Measurements from ENCODE around the gene ATP2A3.

Gene ATP2A3

GRCh38 chr17:3892095-3892998 lies 71.9 kb downstream of the ATP2A3 start:
- peak; percentile 88 for TF ChIP-seq ARNTL (CRISPR knock-in tag; IDR thresholded peaks at IDR 0.05; ENCODE audit: borderline replicate concordance, low read depth)
- no peak for TF ChIP-seq TOX (CRISPR knock-in tag; IDR thresholded peaks at IDR 0.05; ENCODE audit: borderline replicate concordance)
- peak; percentile 22 for ATAC-seq

- no peak for TF ChIP-seq CSDC2 (CRISPR knock-in tag; IDR thresholded peaks at IDR 0.05)
- no peak for TF ChIP-seq TOX (CRISPR knock-in tag; IDR thresholded peaks at IDR 0.05; ENCODE audit: borderline replicate concordance)
- TF ChIP-seq CSRNP3 (CRISPR knock-in tag; IDR thresholded peaks at IDR 0.05) = no peak
- TF ChIP-seq OSR1 (CRISPR knock-in tag; IDR thresholded peaks at IDR 0.05) = no peak
- no peak for TF ChIP-seq SNAI2 (CRISPR knock-in tag; IDR thresholded peaks at IDR 0.05)
- TF ChIP-seq ZFP3 (CRISPR knock-in tag; IDR thresholded peaks at IDR 0.05) = no peak
- TF ChIP-seq ARNTL (CRISPR knock-in tag; IDR thresholded peaks at IDR 0.05; ENCODE audit: borderline replicate concordance, low read depth) = no peak
- TF ChIP-seq POU6F1 (CRISPR knock-in tag; IDR thresholded peaks at IDR 0.05; ENCODE audit: borderline replicate concordance, low read depth) = no peak
- no peak for TF ChIP-seq RARB (CRISPR knock-in tag; IDR thresholded peaks at IDR 0.05)
- TF ChIP-seq TSHZ2 (CRISPR knock-in tag; IDR thresholded peaks at IDR 0.05) = no peak
- TF ChIP-seq ZNF565 (CRISPR knock-in tag; conservative IDR thresholded peaks at IDR 0.05; ENCODE audit: low read depth) = no peak
- no peak for TF ChIP-seq ISL1 (CRISPR knock-in tag; IDR thresholded peaks at IDR 0.05)
- TF ChIP-seq GLIS3 (CRISPR knock-in tag; IDR thresholded peaks at IDR 0.05) = no peak
- TF ChIP-seq PATZ1 (CRISPR knock-in tag; IDR thresholded peaks at IDR 0.05; ENCODE audit: borderline replicate concordance) = no peak
- no peak for TF ChIP-seq CREB5 (CRISPR knock-in tag; IDR thresholded peaks at IDR 0.05; ENCODE audit: low read depth)
- no peak for TF ChIP-seq PPARA (CRISPR knock-in tag; IDR thresholded peaks at IDR 0.05; ENCODE audit: borderline replicate concordance)
- no peak for ATAC-seq
Measured at GRCh38 chr17:3891626-3892094, 72.6 kb downstream of the ATP2A3 start.

GRCh38 chr17:3890878-3891219 lies 73.4 kb downstream of the ATP2A3 start:
- no peak for ATAC-seq

More at GRCh38 chr17:3890878-3891219, 73.4 kb downstream of the ATP2A3 start:
- TF ChIP-seq TCF4 (CRISPR knock-in tag; IDR thresholded peaks at IDR 0.05; ENCODE audit: borderline replicate concordance) (no peak), ZFP3 (CRISPR knock-in tag; IDR thresholded peaks at IDR 0.05) (no peak), BACH2 (CRISPR knock-in tag; IDR thresholded peaks at IDR 0.05; ENCODE audit: borderline replicate concordance) (no peak), TOX (CRISPR knock-in tag; IDR thresholded peaks at IDR 0.05; ENCODE audit: borderline replicate concordance) (no peak), ZNF8 (CRISPR knock-in tag; IDR thresholded peaks at IDR 0.05) (no peak)

Data from SK-N-SH treated with all-trans-retinoic acid at 6 μM for 48 hours (cell line).